HG03521 (cell line): ENCODE results near the gene SEPTIN11.

ENCODE experiments used
- ATAC-seq: cut with Tn5 transposase; IDR thresholded peaks from one replicate; pipeline ENCODE4 v1.9.1; 2021; ENCODE audit warnings: mild to moderate bottlenecking, moderate library complexity; ENCODE audit not compliant: unreplicated experiment

The SEPTIN11 gene

GRCh38 chr4:76977736-76978350 is 28.3 kb downstream of the SEPTIN11 start:
- ATAC-seq = no peak

- no peak for ATAC-seq
Measured at GRCh38 chr4:76979236-76979635, 29.7 kb downstream of the SEPTIN11 start.

- no peak for ATAC-seq
Measured at GRCh38 chr4:76980261-76980660, 30.7 kb downstream of the SEPTIN11 start.

- no peak for ATAC-seq
Measured at GRCh38 chr4:76981644-76982043, 32.1 kb downstream of the SEPTIN11 start.

- ATAC-seq = no peak
Measured at GRCh38 chr4:76982638-76983584, 33.4 kb downstream of the SEPTIN11 start.

- no peak for ATAC-seq
Measured at GRCh38 chr4:76984127-76984526, 34.6 kb downstream of the SEPTIN11 start.

- ATAC-seq = no peak
Measured at GRCh38 chr4:76984788-76985211, 35.2 kb downstream of the SEPTIN11 start.

- ATAC-seq = no peak
Measured at GRCh38 chr4:76987153-76987591, 37.6 kb downstream of the SEPTIN11 start.

- no peak for ATAC-seq
Measured at GRCh38 chr4:76987685-76988084, 38.1 kb downstream of the SEPTIN11 start.

- ATAC-seq = no peak
Measured at GRCh38 chr4:76989391-76990061, 40.0 kb downstream of the SEPTIN11 start.

- no peak for ATAC-seq
Measured at GRCh38 chr4:76990288-76991080, 40.9 kb downstream of the SEPTIN11 start.

GRCh38 chr4:76991161-76991660 is 41.7 kb downstream of the SEPTIN11 start:
- ATAC-seq = no peak

GRCh38 chr4:76993787-76994641 is 44.5 kb downstream of the SEPTIN11 start:
- peak; percentile 81 for ATAC-seq

GRCh38 chr4:76995776-76996175 is 46.2 kb downstream of the SEPTIN11 start:
- no peak for ATAC-seq

- ATAC-seq = no peak
Measured at GRCh38 chr4:76996445-76996844, 46.9 kb downstream of the SEPTIN11 start.

GRCh38 chr4:76997077-76997476 is 47.5 kb downstream of the SEPTIN11 start:
- ATAC-seq = no peak

- no peak for ATAC-seq
Measured at GRCh38 chr4:76997532-76997931, 48.0 kb downstream of the SEPTIN11 start.

GRCh38 chr4:76998251-76998901 is 48.8 kb downstream of the SEPTIN11 start:
- no peak for ATAC-seq
